ENCODE data around the gene ASAH2.
"Not testable (repeated sequence)": the region's sequence is repeated elsewhere in the genome, so short reads cannot be mapped to it uniquely, and the experiment has no call there.

The ASAH2 gene

GRCh38 chr10:50251394-50251793 lies at the start of gene ASAH2:
Gene ASAH2 (minus strand): TSS chr10:50251516. CDS start chr10:50248610, 2,906 bp downstream.
- DNase-seq (ENCODE audit: low read depth, low spot score) = no peak

GRCh38 chr10:50299948-50300669 lies 48.8 kb upstream of the ASAH2 start:
- no peak for DNase-seq (ENCODE audit: low read depth, low spot score)

DNA sequence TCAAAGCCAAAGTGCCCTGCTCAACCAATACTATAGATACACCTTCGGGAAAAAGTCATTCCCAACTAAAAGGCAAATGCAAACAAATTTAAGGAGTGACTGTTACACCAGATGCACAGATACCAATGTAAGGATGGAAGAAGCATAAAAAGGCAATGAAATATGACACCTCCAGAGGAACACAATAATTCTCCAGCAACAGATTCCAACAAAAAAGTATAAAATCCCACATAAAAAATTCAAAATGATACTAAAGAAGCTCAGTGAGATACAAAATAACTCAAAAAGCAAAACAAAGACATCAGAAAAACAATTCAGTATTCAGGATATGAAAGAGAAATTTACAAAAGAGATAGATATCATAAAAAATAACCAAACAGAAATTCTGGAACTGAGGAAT lies 44.1 kb upstream of the ASAH2 start:
- DNase-seq (ENCODE audit: low read depth, low spot score) = no peak

- no peak for DNase-seq (ENCODE audit: low read depth, low spot score)
These were observed 43.3 kb upstream of the ASAH2 start for GRCh38 chr10:50294582-50294981.

DNA sequence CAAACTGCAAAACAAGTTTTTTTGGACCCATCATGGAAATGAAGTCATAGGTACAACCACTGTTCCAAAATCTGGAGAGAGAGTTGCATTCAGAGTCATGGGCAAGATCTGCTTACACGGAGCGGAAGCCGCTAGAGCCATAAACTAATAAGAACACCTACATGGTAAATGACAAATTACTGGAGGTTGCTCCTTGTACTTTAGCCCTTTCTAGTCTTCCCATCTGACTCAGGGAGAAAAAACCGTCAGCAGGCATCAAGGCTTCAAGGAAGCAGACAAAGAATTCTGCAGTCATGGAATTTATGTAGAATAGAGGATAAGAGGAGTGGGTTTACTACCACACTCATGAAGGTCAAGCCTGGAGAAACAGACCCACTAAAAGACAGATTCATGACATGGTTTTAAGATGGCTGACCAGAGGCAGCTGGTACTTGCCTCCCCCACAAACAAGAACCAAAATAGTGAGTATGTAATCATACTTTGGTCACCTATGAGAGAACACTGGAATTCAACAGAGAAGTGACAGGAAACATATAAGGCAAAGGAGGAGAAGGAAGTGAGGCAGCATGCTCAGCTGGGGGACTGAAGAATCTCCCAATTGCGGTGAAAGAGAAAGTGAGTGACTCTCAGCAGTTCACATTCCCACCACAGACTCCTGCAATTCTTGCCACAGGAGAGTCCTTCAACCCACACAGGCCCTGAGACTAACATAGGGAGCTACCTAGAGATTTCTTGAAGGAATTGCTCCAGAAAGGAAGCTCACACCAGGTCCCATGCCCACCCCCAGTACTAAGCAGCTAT lies 42.4 kb upstream of the ASAH2 start:
- DNase-seq (ENCODE audit: low read depth, low spot score) = no peak

DNA sequence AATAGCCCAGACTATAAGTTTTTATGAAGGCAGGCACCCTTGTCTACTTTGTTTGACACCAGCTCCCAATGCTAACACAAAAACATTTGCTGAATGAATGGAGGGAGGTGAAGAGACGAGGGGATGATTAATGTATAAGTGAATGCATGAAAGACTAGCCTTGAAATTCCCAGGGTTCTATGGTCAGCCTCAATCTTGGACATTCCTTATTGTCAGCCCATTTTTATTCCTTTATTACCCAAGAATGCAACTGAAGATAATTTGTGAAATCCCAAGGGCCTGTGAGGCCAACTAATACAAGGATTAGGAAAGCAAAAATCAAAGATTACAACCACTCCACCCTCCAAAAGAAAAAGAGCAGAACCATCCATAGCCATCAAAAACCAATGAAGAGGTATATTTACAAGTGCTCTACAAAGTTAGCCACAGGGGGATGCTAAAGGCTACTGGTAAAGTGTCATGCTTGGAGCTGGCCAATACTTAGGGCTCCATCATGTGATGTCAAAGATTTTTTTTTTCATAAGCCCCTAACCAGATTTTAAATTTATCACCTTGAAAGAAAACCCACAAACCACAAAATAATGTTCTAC lies 40.0 kb upstream of the ASAH2 start:
- no peak for DNase-seq (ENCODE audit: low read depth, low spot score)

DNA sequence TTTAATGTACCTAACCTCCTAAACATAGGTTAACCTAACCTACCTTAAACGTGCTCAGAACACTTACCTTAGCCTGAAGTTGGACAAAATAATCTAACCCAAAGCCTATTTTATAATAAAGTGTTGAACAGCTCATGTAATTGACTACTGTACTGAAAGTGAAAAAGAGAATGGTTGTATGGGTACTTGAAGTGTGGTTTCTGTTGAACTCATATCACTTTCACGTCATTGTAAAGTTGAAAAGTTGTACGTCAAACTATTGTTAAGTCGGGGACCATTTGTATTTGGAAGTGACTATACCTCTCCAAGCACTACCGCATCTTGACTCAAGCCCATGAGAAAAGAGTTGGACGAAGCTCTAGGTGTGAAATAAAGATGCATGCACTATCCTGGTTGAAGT lies 37.9 kb upstream of the ASAH2 start:
- DNase-seq (ENCODE audit: low read depth, low spot score) = no peak

DNA sequence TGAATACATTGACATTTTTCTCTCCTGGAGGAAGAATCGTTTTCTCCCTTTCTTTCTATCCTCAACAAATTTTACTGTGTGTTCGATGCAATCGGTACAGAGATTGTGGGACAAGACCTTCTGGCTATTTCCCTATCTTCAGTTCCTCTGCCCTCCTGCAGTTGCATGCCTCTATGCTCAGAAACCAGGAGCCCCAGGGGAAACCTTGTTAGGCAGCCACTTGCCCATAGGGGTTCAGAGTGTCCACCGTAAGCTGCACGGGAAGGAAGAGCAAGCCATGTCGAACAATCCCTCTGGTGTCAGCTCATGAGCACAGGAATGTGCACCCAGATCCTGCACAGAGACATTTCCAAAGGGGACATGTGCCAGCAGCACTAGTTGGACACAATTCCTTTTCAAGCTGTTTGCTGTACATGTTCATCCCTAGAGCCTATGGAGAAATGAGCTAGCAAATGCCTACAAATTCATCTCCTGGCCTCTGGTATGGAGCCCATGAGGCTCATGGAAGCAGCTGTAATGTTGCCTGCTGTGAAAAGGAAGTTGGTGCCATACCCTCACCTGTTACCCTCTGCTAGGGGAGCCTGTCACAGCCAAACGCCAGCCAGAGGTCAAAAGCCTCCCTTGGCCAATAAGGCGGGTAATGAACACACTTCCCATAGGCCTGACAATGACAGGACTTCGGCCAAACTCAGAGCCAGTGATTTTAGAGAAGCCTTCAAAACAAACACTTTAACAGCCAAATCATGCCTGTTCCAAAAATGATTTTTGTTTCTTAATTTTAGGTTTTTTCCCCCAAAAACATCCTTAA lies 35.9 kb upstream of the ASAH2 start:
- no peak for DNase-seq (ENCODE audit: low read depth, low spot score)

DNA sequence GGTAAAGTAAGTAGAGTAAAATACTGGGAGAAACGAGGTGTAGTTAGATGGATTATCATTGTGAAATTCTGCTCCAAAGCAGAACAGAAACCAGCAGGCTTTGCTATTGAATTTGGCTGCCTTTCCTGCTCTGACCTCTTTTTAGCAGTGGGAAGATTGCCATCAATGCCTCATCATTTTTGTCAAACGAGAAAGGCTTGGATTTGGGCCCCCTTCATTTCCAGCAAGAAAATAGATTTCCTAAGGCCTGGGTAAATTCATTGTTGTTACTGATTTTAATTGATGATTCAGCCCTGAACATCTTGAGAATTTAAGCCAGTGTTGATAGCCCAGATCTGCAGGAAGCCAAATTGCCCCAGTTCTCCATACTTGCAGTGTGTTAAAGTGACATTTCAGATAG lies 35.2 kb upstream of the ASAH2 start:
- DNase-seq (ENCODE audit: low read depth, low spot score) = no peak

DNA sequence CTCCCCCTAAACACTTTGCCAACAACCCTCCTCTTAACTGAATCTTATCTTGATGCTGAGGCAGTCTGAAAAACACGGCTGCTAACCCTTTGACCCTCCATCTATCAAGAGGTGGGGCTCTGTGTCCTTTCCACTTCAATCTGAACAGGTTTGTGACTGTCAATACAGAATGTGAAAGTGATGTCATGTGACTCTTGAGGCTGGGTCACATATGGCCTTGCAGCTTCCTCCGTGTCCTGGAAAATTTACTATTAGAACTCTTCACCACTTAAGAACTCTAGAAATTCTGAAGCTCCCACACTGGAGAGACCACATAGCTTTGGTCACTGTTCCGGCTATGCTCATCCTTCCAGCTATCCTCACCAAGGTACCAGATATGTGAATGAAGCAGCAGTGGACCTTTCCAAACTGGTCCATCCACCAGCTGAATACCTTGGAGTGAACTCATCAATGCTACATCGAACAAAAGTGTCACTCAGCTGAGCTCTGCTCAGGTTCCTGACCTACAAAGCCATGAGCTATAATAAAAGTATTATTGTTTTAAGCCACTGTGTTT lies 30.7 kb upstream of the ASAH2 start:
- no peak for DNase-seq (ENCODE audit: low read depth, low spot score)

GRCh38 chr10:50281210-50281966 lies 30.1 kb upstream of the ASAH2 start:
- DNase-seq (ENCODE audit: low read depth, low spot score) = no peak

GRCh38 chr10:50280049-50280841 lies 28.9 kb upstream of the ASAH2 start:
- no peak for DNase-seq (ENCODE audit: low read depth, low spot score)

DNA sequence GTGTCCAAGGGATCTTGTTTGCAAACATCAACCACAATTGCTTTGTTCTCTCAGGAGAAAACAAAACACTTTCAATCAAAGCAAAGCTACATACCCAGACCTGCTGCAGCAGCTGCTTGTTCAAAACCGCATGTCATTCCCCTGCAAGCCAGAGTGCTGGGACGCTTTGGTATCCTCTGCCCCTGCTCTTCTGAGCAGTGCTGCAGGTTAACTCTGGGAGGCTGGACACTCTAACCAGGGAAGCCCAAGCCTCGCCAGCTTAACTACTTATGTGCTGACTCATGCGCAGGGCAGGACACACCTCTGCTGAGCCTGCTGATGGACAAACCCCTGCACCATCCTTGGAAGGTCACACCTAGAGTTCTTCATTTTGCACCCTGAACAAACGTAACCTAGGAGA lies 28.2 kb upstream of the ASAH2 start:
- DNase-seq (ENCODE audit: low read depth, low spot score) = no peak

DNA sequence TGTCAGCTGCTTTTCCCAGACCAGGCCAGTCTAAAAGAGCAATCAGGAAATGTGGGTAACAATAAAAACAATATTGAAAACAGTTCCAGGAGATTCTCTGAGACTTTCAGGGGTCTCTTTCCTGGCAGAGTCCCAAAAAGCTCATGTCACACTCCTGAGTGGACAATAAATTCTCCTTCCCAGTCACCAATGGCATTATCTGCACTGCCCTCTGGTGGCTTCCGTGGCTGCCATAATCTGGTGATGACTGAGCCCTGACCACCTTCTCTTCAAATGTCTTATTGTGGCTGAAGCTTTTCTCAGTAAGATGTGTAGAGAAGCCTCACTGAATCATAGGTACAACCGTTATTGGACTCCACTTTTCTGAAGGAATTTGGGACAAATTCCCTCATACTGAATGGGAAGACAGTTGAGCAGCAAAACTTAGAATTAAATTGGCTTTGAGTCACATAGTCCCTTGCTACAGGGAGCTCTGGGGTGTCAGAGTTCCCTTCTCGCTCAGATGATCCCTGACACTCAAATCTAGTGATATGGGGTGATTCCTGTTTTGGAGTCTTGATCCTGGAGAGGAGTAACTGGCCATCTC lies 24.4 kb upstream of the ASAH2 start:
- no peak for DNase-seq (ENCODE audit: low read depth, low spot score)

GRCh38 chr10:50272531-50272930 lies 21.2 kb upstream of the ASAH2 start:
- DNase-seq (ENCODE audit: low read depth, low spot score) = no peak

GRCh38 chr10:50271564-50272250 lies 20.4 kb upstream of the ASAH2 start:
- no peak for DNase-seq (ENCODE audit: low read depth, low spot score)

DNA sequence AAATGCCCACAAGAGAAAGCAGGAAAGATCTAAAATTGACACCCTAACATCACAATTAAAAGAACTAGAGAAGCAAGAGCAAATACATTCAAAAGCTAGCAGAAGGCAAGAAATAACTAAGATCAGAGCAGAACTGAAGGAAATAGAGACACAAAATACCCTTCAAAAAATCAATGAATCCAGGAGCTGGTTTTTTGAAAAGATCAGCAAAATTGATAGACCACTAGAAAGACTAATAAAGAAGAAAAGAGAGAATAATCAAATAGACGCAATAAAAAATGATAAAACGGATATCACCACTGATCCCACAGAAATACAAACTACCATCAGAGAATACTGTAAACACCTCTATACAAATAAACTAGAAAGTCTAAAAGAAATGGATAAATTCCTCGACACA lies 16.6 kb upstream of the ASAH2 start:
- DNase-seq (ENCODE audit: low read depth, low spot score) = not testable (repeated sequence)

DNA sequence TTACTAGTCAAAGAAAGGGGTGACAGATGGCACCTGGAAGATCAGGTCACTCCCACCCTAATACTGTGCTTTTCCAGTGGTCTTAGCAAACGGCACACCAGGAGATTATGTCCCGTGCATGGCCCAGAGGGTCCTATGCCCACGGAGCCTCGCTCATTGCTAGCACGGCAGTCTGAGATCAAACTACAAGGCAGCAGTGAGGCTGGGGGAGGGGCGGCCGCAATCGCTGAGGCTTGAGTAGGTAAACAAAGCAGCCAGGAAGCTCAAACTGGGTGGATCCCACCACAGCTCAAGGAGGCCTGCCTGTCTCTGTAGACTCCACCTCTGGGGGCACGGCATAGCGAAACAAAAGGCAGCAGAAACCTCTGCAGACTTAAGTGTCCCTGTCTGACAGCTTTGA lies 11.3 kb upstream of the ASAH2 start:
- not testable (repeated sequence) for DNase-seq (ENCODE audit: low read depth, low spot score)

- DNase-seq (ENCODE audit: low read depth, low spot score) = no peak
These were observed 9.5 kb upstream of the ASAH2 start for GRCh38 chr10:50260791-50261281.
